ENCODE results near the gene NCAN.

GRCh38 chr19:19170873-19171672 is 40.7 kb upstream of the NCAN start:
- TF ChIP-seq CTCF (IDR thresholded peaks at IDR 0.05) (no peak), POLR2A (IDR thresholded peaks at IDR 0.05) (no peak)
